ENCODE measurements around the gene SLCO2B1.
A peak's percentile ranks its signal among the peaks of the same experiment; 100 is the strongest.
"Not testable (repeated sequence)": the region's sequence is repeated elsewhere in the genome, so short reads cannot be mapped to it uniquely, and the experiment has no call there.

SLCO2B1 gene, protein sequence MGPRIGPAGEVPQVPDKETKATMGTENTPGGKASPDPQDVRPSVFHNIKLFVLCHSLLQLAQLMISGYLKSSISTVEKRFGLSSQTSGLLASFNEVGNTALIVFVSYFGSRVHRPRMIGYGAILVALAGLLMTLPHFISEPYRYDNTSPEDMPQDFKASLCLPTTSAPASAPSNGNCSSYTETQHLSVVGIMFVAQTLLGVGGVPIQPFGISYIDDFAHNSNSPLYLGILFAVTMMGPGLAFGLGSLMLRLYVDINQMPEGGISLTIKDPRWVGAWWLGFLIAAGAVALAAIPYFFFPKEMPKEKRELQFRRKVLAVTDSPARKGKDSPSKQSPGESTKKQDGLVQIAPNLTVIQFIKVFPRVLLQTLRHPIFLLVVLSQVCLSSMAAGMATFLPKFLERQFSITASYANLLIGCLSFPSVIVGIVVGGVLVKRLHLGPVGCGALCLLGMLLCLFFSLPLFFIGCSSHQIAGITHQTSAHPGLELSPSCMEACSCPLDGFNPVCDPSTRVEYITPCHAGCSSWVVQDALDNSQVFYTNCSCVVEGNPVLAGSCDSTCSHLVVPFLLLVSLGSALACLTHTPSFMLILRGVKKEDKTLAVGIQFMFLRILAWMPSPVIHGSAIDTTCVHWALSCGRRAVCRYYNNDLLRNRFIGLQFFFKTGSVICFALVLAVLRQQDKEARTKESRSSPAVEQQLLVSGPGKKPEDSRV

DNA sequence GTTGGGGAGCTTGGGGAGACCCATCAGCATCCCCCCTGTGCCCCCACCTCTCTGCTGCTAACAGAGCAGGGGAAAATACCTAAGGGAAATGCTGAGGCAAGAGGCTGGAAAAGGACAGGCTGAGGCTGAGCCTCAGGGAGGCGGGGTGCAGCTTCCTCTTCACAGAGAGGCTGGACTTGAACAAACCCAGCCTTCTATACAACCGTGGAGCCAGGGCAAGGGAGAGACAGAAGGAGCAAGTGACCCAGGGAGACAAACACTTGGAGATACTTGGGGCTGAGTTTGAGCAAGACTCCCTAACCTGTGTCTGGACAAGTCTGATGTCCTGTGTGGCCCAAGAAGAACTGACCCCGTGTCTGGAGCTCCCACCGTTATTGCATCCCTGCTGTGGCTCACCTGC lies at the start of gene SLCO2B1:
TSS of gene SLCO2B1 (plus strand) at position 229 of the 400 bp plus-strand sequence. CDS start 275 bp downstream, outside the sequence.
- H3K4me1 ChIP-seq (ENCODE audit: control insufficient read depth in 1 of 2, insufficient read depth in 2 of 2, low read length in 2 of 2): peaks cover 9 to 12% of the 10 kb centered on the region in 2 donors
- no peaks in the 10 kb centered on the region for H3K36me3 ChIP-seq (ENCODE audit: control insufficient read depth in 1 of 2, insufficient read depth in 2 of 2, low read length in 2 of 2)
- no peaks in the 10 kb centered on the region for H3K27me3 ChIP-seq (ENCODE audit: low read depth, low read length)
- H3K9me3 ChIP-seq (ENCODE audit: control insufficient read depth in 1 of 2, low read length in 2 of 2): no peaks in the 10 kb centered on the region
- H3K4me3 ChIP-seq (ENCODE audit: low read depth in 1 of 2, low read length in 2 of 2): peak within 1 kb of the TSS; percentile 52 to 53
- H3K27ac ChIP-seq (ENCODE audit: low read length): peak within 1 kb of the TSS; percentile 82

DNA sequence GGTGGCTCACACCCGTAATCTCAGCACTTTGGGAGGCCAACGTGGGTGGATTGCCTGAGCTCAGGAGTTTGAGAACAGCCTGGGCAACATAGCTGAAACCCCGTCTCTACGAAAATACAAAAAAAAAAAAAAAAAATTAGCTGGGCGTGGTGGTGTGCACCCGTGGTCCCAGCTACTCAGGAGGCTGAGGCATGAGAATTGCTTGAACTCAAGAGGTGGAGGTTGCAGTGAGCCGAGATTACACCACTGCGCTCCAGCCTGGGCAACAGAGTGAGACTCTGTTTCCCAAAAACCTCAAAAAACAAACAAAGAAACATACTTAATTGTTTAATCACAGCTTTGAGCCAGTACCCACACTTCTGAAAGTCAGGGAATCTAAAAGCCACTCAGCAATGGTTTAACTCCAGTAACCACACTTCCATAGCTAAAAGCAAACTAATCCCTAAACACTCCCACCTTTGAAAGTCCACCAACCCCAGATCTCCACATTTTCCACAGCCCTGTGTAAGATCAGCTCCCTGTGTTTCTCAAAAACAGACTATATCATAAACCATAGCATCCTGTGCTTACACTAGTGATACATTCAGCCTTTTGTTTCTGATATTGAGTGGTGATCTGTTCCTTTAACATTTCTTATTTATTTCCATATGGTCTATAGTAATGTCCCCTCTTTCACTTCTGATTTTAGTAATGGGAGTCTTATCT lies 49.3 kb upstream of the SLCO2B1 start:
- no peak overlapping the region for H3K4me3 ChIP-seq (ENCODE audit: low read depth in 1 of 2, low read length in 2 of 2)
- H3K27me3 ChIP-seq (ENCODE audit: low read depth, low read length): no peaks in the 10 kb centered on the region
- H3K4me1 ChIP-seq (ENCODE audit: control insufficient read depth in 1 of 2, insufficient read depth in 2 of 2, low read length in 2 of 2): no peaks in the 10 kb centered on the region
- peaks cover 0 to 3% of the 10 kb centered on the region in 2 donors for H3K9me3 ChIP-seq (ENCODE audit: control insufficient read depth in 1 of 2, low read length in 2 of 2)
- H3K36me3 ChIP-seq (ENCODE audit: control insufficient read depth in 1 of 2, insufficient read depth in 2 of 2, low read length in 2 of 2): no peaks in the 10 kb centered on the region
- H3K27ac ChIP-seq (ENCODE audit: low read length): no peak overlapping the region

DNA sequence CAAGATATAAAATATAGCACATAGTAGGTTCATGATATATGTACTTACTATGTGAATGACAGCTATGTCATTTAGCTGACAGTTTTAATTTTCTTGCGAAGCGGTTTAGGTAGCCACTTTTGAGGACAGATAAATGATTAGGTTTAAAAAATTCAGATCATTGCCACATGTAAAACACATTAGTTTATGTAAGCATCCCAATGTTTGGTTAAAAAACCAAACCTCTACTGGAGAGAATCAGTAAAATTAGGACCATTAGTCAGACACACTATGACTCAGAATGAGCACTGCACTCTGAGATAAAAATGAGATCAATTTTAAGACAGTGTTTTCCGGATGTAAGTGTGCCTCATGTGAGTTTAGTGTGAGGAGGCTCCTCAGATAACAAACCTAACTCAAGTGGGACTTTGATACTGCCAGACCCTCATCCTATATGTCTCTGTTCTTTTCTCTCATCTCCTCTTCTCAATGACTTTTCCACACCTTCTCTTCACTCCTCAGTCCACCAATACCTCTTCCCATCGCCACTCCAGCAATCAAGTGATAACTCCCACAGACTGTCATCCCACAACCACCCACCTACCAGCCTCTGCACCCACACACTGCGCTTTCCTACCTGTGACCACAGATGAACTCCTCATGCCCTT lies 47.4 kb upstream of the SLCO2B1 start:
- Histone ChIP-seq H3K9me3 (ENCODE audit: control insufficient read depth in 1 of 2, low read length in 2 of 2) (peaks cover 0 to 3% of the 10 kb centered on the region in 2 donors), H3K36me3 (ENCODE audit: control insufficient read depth in 1 of 2, insufficient read depth in 2 of 2, low read length in 2 of 2) (no peaks in the 10 kb centered on the region), H3K27me3 (ENCODE audit: low read depth, low read length) (no peaks in the 10 kb centered on the region), H3K27ac (ENCODE audit: low read length) (no peak overlapping the region), H3K4me1 (ENCODE audit: control insufficient read depth in 1 of 2, insufficient read depth in 2 of 2, low read length in 2 of 2) (no peaks in the 10 kb centered on the region), H3K4me3 (ENCODE audit: low read depth in 1 of 2, low read length in 2 of 2) (no peak overlapping the region)

DNA sequence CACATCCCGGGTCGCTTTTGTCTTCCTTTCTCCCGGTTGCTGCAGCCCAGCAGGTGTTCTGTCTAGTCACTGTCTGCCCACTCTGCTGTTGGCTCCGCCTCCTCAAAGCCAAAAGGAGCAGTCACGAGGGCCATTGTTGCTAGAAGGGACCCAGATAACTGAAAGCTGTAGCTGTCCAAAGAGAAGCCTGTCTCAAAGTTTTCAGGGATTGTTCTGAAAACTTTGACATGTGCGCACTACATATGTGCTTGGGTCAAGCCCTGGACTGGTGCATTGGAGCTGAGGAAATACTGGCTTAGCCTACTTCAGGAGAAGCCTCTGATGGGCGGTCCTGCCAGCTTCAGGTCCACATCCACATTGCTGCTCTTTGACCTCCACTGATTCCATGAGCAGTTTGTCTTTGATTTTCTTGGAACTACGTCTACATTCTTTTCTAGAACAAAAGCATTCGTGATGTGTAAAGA lies 45.4 kb upstream of the SLCO2B1 start:
- Histone ChIP-seq H3K36me3 (ENCODE audit: control insufficient read depth in 1 of 2, insufficient read depth in 2 of 2, low read length in 2 of 2) (no peaks in the 10 kb centered on the region), H3K27ac (ENCODE audit: low read length) (no peak overlapping the region), H3K9me3 (ENCODE audit: control insufficient read depth in 1 of 2, low read length in 2 of 2) (peaks cover 0 to 3% of the 10 kb centered on the region in 2 donors), H3K4me3 (ENCODE audit: low read depth in 1 of 2, low read length in 2 of 2) (no peak overlapping the region), H3K4me1 (ENCODE audit: control insufficient read depth in 1 of 2, insufficient read depth in 2 of 2, low read length in 2 of 2) (no peaks in the 10 kb centered on the region), H3K27me3 (ENCODE audit: low read depth, low read length) (no peaks in the 10 kb centered on the region)

DNA sequence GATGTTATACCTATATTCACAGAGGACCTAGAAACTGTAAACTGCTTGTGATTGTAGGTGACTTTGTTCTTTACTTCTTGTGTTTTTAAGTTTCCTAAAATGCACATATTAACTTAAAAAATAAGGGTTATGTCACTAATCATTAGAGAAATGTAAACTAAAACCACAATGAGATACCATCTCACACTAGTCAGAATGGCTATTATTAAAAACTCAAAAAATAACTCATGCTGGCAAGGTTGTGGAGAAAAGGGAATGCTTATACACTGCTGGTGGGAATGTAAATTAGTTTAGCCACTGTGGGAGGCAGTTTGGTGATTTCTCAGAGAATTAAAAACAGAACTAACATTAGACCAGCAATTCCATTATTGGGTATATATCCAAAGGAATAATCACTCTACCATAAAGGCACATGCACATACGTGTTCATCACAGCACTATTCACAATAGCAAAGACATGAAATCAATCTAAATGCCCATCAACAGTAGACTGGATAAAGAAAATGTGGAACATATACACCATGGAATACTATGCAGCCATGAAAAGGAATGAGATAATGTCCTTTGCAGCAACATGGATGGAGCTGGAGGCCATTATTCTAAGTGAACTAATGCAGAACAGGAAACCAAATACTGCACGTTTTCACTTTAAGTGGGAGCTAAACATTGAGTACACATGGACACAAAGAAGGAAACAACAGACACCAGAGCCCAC lies 44.8 kb upstream of the SLCO2B1 start:
- not testable (repeated sequence) for H3K4me1 ChIP-seq (ENCODE audit: control insufficient read depth in 1 of 2, insufficient read depth in 2 of 2, low read length in 2 of 2); H3K27ac ChIP-seq (ENCODE audit: low read length); H3K9me3 ChIP-seq (ENCODE audit: control insufficient read depth in 1 of 2, low read length in 2 of 2); H3K4me3 ChIP-seq (ENCODE audit: low read depth in 1 of 2, low read length in 2 of 2); H3K27me3 ChIP-seq (ENCODE audit: low read depth, low read length); H3K36me3 ChIP-seq (ENCODE audit: control insufficient read depth in 1 of 2, insufficient read depth in 2 of 2, low read length in 2 of 2)

DNA sequence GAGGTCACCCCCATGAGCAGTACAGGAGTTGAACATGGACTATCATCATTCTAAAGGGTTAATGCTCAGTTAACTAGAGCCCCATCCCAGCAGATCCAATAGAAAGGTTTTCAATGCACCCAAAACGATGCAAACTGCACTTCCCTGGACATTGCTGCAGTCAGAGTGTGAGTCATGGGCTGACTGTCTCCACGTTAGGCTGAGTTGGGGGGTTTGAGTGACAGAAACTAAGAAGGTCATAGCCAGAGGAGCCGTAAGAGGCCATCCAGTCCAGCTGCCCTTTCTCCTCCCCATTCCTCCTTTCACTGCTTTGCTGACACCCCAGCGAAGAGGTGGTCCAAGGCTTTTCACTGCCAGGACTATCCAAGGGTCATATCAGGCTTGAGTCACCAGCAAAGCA lies 43.7 kb upstream of the SLCO2B1 start:
- Histone ChIP-seq H3K36me3 (ENCODE audit: control insufficient read depth in 1 of 2, insufficient read depth in 2 of 2, low read length in 2 of 2) (no peaks in the 10 kb centered on the region), H3K9me3 (ENCODE audit: control insufficient read depth in 1 of 2, low read length in 2 of 2) (peaks cover 0 to 5% of the 10 kb centered on the region in 2 donors), H3K4me1 (ENCODE audit: control insufficient read depth in 1 of 2, insufficient read depth in 2 of 2, low read length in 2 of 2) (no peaks in the 10 kb centered on the region), H3K27me3 (ENCODE audit: low read depth, low read length) (no peaks in the 10 kb centered on the region), H3K4me3 (ENCODE audit: low read depth in 1 of 2, low read length in 2 of 2) (no peak overlapping the region), H3K27ac (ENCODE audit: low read length) (no peak overlapping the region)

DNA sequence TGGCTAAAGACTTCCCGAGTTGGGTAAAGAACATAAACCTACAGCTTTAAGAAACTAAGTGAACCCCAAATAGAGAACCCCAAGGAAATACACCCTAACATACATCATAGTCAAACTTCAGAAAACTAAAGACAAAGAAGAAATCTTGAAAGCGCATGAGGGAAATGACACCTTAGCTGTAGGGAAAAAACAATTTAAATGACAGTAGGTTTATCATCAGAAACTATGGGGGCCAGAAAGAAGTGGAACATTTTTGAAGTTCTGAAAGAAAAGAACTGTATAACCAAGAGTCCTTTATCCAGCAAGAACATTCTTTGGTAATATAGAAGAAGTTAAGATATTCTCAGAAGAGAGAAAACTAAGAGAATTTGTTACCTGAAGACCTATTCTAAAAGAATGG lies 38.7 kb upstream of the SLCO2B1 start:
- peaks cover 0 to 17% of the 10 kb centered on the region in 2 donors for H3K9me3 ChIP-seq (ENCODE audit: control insufficient read depth in 1 of 2, low read length in 2 of 2)

DNA sequence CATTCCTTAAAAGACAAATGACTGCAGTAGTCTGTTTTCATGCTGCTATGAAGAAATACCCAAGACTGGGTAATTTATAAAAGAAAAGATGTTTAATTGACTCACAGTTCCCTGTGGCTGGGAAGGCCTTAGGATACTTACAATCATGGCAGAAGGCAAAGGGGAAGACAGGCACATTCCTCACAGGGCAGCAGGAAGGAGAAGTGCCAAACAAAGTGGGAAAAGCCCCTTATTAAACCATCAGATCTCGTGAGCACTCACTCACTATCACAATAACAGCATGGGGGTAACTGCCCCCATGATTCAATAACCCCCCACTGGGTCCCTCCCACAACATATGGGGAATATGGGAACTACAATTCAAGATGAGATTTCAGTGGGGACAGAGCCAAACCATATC lies 37.9 kb upstream of the SLCO2B1 start:
- H3K27me3 ChIP-seq (ENCODE audit: low read depth, low read length): no peaks in the 10 kb centered on the region
- H3K4me1 ChIP-seq (ENCODE audit: control insufficient read depth in 1 of 2, insufficient read depth in 2 of 2, low read length in 2 of 2): no peaks in the 10 kb centered on the region
- H3K4me3 ChIP-seq (ENCODE audit: low read depth in 1 of 2, low read length in 2 of 2): no peak overlapping the region
- no peak overlapping the region for H3K27ac ChIP-seq (ENCODE audit: low read length)
- peaks cover 0 to 17% of the 10 kb centered on the region in 2 donors for H3K9me3 ChIP-seq (ENCODE audit: control insufficient read depth in 1 of 2, low read length in 2 of 2)
- no peaks in the 10 kb centered on the region for H3K36me3 ChIP-seq (ENCODE audit: control insufficient read depth in 1 of 2, insufficient read depth in 2 of 2, low read length in 2 of 2)

More for the DNA sequence above, 38.7 kb upstream of the SLCO2B1 start:
- Histone ChIP-seq H3K4me1 (ENCODE audit: control insufficient read depth in 1 of 2, insufficient read depth in 2 of 2, low read length in 2 of 2) (no peaks in the 10 kb centered on the region), H3K4me3 (ENCODE audit: low read depth in 1 of 2, low read length in 2 of 2) (no peak overlapping the region), H3K27ac (ENCODE audit: low read length) (no peak overlapping the region), H3K36me3 (ENCODE audit: control insufficient read depth in 1 of 2, insufficient read depth in 2 of 2, low read length in 2 of 2) (no peaks in the 10 kb centered on the region), H3K27me3 (ENCODE audit: low read depth, low read length) (no peaks in the 10 kb centered on the region)

DNA sequence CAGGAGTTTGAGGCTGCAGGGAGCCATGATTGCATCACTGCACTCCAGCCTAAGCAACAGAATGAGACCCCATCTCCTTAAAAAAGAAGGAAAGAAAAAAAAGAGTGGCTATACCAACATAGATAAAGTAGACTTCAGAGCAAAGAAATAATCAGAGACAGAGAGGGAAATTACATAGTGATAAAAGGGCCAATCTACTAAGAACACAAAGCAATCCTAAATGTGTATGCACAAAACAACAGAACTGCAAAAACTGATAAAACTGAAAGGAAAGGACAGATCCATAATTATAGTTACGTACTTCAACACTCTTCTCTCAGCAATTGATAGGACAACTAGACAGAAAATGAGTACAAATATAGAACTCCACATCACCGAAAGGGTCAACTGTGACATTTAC lies 36.4 kb upstream of the SLCO2B1 start:
- Histone ChIP-seq H3K4me1 (ENCODE audit: control insufficient read depth in 1 of 2, insufficient read depth in 2 of 2, low read length in 2 of 2) (no peaks in the 10 kb centered on the region), H3K9me3 (ENCODE audit: control insufficient read depth in 1 of 2, low read length in 2 of 2) (peaks cover 0 to 20% of the 10 kb centered on the region in 2 donors), H3K36me3 (ENCODE audit: control insufficient read depth in 1 of 2, insufficient read depth in 2 of 2, low read length in 2 of 2) (no peaks in the 10 kb centered on the region), H3K27ac (ENCODE audit: low read length) (no peak overlapping the region), H3K27me3 (ENCODE audit: low read depth, low read length) (no peaks in the 10 kb centered on the region), H3K4me3 (ENCODE audit: low read depth in 1 of 2, low read length in 2 of 2) (no peak overlapping the region)

DNA sequence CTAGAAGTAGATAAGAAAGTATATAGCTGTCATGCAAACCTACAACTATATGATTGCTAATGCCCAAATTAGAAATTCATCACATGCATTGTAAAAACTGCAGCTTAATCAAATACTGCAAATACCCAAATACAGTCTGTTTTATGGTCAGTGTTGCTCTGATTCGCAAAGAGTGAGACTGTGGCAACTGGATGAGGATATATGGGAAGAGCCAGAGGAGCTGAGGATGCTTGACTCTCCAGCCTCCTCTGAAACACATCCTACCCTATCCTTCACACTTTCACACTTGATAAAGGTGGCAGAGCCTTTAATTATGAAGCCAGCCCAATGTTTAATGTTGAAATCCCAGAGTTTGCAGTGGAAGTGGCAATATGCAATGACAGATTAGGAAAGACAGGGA lies 32.3 kb upstream of the SLCO2B1 start:
- H3K27me3 ChIP-seq (ENCODE audit: low read depth, low read length): no peaks in the 10 kb centered on the region
- no peak overlapping the region for H3K4me3 ChIP-seq (ENCODE audit: low read depth in 1 of 2, low read length in 2 of 2)

More for the DNA sequence above, 32.3 kb upstream of the SLCO2B1 start:
- no peak overlapping the region for H3K27ac ChIP-seq (ENCODE audit: low read length)
- no peaks in the 10 kb centered on the region for H3K4me1 ChIP-seq (ENCODE audit: control insufficient read depth in 1 of 2, insufficient read depth in 2 of 2, low read length in 2 of 2)
- no peaks in the 10 kb centered on the region for H3K36me3 ChIP-seq (ENCODE audit: control insufficient read depth in 1 of 2, insufficient read depth in 2 of 2, low read length in 2 of 2)
- H3K9me3 ChIP-seq (ENCODE audit: control insufficient read depth in 1 of 2, low read length in 2 of 2): peaks cover 0 to 12% of the 10 kb centered on the region in 2 donors

All from muscle layer of duodenum (tissue), 2 donors.